22Rv1 (cell line): Measurements from ENCODE around the gene CENPL.
A peak's percentile ranks its signal among the peaks of the same experiment; 100 is the strongest.

Experiments used
- H3K27ac ChIP-seq: fragments of 450-650 bp; 2 replicates; pipeline ENCODE4 v1.5.1; 2017
- ZFX ChIP-seq: fragments of 450-650 bp; IDR thresholded peaks from 2 replicates; pipeline ENCODE4 v1.6.1; 2017; ENCODE audit warnings: antibody characterized with exemption, borderline replicate concordance
- TF ChIP-seq, protein P1 (sequence below): fragments of 450-650 bp; IDR thresholded peaks from 2 replicates; pipeline ENCODE4 v1.5.1; 2017; ENCODE audit warnings: mild to moderate bottlenecking

Gene CENPL

DNA sequence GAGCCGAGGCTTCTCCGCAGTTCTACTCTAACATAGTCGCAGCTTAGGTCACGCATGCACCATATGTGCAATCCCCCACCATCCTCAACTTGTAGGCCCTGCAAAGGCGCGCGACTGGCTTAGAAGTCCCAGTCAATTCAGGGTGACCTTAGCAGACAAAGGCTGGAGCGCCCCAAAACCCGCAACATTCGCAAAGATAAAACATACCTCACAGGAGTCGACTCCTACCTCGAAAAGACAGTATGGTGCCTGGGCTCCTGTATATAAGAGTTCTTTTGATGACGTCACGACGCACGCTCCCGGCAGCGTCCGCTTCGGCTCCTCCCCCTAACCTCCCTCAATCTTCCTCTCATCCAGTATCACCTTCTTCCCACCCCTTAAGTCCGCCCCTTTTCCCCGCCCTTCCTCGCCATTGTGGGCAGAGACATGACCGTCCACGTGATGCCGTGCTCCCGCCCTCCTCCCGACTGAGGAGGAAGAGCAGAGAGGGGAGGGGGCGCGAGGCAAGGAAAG, 43.1 kb upstream of the CENPL start, which contains the start of gene GAS5:
TSS of gene GAS5 (minus strand) at position 237 of the 513 bp plus-strand sequence.
- peak within 1 kb of the TSS; percentile 99 for H3K27ac ChIP-seq
- TF ChIP-seq ZFX = no peak
- TF ChIP-seq, protein P1, sequence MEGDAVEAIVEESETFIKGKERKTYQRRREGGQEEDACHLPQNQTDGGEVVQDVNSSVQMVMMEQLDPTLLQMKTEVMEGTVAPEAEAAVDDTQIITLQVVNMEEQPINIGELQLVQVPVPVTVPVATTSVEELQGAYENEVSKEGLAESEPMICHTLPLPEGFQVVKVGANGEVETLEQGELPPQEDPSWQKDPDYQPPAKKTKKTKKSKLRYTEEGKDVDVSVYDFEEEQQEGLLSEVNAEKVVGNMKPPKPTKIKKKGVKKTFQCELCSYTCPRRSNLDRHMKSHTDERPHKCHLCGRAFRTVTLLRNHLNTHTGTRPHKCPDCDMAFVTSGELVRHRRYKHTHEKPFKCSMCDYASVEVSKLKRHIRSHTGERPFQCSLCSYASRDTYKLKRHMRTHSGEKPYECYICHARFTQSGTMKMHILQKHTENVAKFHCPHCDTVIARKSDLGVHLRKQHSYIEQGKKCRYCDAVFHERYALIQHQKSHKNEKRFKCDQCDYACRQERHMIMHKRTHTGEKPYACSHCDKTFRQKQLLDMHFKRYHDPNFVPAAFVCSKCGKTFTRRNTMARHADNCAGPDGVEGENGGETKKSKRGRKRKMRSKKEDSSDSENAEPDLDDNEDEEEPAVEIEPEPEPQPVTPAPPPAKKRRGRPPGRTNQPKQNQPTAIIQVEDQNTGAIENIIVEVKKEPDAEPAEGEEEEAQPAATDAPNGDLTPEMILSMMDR = no peak

DNA sequence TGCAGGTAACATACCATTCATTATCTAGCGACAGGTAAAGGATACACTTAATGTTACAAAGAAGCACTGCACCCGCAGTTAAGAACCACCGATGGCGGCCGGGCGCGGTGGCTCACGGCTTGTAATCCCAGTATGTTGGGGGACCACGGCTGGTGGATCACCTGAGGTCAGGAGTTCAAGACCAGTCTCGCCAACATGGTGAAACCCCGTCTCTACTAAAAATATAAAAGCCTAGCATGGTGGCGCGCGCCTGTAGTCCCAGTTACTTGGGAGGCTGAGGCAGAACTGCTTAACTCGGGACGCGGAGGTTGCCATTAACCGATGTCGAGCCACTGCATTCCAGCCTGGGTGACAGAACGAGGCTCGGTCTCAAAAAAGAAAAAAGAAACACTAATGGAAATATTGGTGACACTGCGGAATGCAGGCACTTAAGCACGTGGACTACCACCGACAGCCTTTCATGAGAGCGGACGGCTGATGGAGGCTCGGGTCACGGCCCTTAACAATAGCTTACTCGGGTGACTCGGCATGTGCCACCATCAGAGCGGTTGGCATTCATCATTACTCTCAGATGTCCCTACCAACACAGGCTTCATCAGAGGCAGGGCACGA, 42.6 kb upstream of the CENPL start:
- TF ChIP-seq ZFX = no peak
- TF ChIP-seq, protein P1 = no peak
- H3K27ac ChIP-seq = peak overlapping the region; percentile 99

DNA sequence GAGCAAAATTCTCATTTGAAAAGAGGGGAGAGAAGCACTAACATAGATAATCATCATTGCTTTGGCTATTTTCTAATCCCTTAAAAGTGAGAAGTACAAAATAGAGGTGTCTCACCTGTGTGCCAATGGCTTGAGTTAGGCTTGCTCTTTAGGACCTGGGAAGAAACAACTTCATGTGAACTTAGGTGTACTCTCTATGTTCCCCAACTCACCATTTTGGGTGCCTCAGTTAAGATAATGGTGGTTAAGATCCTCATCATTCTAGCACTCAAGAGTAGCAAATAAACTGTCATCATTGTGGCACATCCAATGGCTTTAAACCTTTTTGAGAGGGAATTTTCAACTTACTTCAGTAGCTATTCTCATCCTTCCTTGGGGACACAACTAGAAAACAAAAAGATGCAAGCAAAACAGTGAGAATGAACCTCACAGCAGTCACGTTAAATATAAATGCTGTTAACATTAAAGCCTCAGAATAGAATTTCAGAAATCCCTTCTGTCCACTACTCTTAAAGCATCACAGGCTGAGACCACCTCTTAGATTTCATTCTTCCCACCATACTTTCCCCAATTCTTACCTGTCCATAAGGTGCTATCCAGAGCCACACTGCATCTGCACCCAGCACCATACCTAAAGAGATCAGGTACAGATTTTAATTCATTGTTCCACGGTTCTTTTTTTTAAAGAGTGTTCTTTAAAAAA, 41.9 kb upstream of the CENPL start:
- H3K27ac ChIP-seq = peak overlapping the region; percentile 99
- TF ChIP-seq, protein P1 = no peak
- no peak for TF ChIP-seq ZFX

DNA sequence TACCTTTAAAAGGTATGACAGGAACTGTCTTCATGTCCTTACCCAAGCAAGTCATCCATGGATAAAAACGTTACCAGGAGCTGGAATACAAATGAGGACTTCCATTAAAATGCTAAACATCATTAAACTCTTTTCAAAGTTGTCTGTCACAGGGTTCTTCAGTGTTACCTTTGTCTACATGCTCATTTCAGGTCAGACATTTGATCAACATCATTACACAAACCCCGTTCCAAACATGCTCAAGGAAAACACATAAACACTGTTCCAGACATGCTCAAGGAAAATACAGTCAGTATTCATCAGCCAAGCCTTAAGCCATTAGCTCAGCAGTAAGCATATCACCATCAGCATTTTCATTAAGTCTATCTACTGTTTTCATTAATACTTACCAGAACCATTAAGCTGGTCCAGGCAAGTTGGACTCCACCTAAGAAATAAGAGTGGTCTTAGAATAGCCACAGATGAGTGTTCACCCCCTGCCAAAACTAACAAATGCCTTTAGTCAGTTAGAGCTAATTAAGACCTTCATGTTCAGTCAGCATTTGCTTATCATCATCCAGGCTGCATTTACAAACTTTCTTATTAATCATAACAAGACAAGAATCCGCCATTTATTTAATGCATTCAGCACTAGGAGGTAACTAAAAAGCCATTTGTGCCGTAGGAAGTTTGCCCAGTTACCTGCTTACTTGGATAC, 40.9 kb upstream of the CENPL start:
- peak overlapping the region; percentile 99 for H3K27ac ChIP-seq
- no peak for TF ChIP-seq ZFX
- TF ChIP-seq, protein P1 = no peak

DNA sequence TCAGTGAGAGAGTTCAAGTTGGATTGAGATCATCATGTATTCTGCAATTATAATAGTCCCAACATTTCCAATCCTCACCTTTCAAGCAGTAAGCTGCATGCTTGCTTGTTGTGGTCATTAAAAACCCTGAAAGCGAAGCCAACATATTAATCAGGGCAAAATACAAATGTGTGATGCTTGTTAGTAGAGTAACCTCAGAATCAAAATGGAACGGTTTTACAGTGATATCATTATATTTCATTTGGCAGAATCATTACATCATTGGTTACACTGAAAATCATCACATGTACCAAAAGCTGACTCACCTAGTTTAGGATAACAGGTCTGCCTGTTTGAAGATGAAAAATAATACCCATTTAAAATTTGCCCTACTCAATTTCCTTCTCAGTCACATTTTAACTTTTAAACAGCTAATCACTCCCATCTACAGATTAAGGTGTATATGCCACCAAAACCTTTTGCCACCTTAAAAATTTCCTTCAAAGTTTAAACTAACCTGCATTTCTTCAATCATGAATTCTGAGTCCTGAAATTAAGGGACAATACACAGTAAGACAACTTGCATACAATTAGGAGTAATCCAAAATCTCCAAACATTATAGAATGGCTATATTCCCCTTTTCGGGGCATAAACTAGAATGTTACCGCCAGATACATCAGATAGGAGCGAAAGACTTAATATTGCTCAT, 39.6 kb upstream of the CENPL start:
- TF ChIP-seq, protein P1 = no peak
- no peak for TF ChIP-seq ZFX

DNA sequence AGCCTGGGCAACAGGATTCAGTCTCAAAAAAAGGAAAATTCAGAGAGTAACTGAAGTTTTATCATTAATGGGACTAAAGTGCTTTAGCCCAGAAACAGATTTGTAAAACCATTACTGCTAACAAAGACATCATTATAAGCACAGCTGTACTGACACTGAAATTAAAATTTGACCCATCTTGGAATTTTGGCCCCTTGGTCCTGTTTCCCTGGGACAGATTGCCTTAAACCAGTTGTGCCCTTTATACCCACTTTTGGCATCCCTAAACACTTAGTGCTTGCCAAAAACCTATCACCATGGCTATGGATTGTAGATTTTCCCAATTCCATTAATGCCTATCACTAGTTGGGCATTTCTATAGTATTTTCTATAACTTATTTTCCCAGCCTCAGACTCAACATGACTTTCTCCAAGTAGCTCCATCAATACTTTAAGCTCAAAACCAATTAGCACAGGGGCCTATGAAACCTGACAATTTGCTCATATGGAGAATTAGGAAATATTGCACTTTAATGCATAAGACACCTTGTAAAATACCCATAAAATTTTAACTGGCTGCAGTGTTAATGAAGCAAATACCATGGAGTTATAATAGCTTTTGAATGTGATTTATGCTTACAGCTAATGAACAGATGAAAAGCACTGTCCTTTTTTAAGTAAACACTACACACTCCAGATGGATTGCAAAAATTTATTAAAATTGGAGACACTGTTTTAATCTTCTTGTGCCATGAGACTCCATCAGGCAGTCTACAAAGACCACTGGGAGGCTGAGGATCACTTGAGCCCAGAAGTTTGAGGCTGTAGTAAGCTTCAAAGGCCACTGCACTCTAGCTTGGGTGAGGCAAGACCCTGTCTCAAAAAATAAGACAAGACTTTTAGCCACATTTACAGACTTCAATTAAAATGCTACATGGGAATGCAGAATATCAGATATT, 38.8 kb upstream of the CENPL start:
- H3K27ac ChIP-seq = peak overlapping the region; percentile 99
- TF ChIP-seq, protein P1 = no peak
- no peak for TF ChIP-seq ZFX

More for the DNA sequence above, 39.6 kb upstream of the CENPL start:
- H3K27ac ChIP-seq = peak overlapping the region; percentile 99
